Inflammatory macrophage treated with lipopolysaccharide for 1 hour (primary cell): ENCODE measurements around the gene GARIN5B.

Experiments used
- DNase-seq, 2 donors: peaks; one replicate each; pipeline ENCODE4 v3.0.0-alpha.2; 2020 to 2022

Gene GARIN5B

DNA sequence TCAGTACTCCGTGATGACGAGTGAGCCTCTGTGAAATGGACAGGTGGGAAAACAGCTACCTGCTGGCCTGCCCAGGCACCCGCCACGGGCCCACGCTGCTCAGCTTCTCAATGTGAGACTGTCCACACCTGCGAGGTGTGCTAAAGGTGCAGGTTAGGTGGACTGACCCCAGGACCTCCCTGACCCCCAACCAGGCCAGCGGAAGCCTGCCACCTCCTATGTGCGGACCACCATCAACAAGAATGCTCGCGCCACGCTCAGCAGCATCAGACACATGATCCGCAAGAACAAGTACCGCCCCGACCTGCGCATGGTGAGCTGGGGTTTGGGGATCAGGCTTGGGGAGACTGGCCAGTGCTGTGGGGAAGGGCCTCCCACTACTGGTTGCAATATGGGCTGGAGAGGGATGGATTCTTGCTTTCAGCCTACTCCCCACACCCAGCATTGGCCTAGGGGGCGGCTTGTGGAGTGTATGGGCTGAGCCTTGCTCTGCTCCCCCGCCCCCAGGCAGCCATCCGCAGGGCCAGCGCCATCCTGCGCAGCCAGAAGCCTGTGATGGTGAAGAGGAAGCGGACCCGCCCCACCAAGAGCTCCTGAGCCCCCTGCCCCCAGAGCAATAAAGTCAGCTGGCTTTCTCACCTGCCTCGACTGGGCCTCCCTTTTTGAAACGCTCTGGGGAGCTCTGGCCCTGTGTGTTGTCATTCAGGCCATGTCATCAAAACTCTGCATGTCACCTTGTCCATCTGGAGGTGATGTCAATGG is 24.9 kb upstream of the GARIN5B start:
- DNase-seq, result no peak

DNA sequence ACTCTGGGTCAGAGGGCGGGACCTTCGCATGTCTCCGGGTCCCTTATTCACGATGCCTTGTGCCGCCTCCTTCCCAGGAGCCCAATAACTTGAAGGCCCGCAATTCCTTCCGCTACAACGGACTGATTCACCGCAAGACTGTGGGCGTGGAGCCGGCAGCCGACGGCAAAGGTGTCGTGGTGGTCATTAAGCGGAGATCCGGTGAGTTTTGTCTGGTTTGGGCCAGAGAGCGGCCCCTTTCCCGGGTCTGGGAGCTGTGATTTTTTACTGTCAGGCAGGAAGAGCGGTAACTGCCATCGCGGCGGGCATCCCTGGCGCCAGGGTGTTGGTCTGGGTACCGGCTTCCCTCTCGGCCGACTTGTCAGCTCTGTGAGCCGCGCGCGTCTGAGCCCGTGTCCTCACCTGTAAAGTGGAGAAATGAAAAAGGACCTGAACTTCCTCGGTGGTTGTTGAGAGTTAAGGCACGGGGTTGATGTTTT is 23.5 kb upstream of the GARIN5B start:
- peak in 1 of 2 donors; percentile 10 for DNase-seq

DNA sequence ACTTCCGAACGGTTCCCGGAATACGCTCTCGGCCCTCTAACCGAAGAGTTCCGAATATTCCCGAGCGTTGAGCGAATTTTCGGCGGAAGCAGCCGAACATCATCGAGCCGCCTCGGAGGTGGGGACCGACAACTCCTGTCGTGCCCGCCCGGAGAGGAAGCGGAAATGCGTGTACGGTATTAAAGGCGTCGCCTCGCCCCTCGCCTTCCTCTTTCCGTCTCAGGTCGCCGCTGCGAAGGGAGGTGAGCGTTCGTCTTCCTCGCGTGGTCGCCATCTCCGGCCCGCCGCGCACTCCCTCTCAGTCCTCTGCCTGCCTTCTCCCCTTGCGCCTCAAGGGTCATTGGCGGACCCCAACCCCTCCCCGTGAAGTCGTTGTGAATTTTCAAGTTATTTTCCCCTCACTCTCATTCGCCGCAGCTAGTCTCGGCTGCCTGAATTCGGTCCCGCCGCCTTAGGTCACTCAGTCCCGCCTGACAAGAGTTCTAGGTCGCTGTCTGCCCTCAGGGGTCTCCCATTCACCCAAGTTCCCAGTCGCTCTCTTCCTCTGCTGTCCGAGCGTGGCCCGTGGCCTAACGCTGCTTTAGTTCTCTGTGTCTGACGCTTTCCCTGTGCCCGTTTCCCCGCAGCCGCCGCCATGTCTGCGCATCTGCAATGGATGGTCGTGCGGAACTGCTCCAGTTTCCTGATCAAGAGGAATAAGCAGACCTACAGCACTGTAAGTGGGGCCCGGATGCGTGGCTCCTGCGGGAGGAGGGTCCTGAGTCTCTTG is 22.8 kb upstream of the GARIN5B start, which contains the start of gene RPL28:
Gene RPL28, plus strand, starts transcription at position 209 of the 769 bp plus-strand sequence. Its CDS starts 426 bp downstream, at position 635.
- peak; percentile 98 to 100 for DNase-seq

DNA sequence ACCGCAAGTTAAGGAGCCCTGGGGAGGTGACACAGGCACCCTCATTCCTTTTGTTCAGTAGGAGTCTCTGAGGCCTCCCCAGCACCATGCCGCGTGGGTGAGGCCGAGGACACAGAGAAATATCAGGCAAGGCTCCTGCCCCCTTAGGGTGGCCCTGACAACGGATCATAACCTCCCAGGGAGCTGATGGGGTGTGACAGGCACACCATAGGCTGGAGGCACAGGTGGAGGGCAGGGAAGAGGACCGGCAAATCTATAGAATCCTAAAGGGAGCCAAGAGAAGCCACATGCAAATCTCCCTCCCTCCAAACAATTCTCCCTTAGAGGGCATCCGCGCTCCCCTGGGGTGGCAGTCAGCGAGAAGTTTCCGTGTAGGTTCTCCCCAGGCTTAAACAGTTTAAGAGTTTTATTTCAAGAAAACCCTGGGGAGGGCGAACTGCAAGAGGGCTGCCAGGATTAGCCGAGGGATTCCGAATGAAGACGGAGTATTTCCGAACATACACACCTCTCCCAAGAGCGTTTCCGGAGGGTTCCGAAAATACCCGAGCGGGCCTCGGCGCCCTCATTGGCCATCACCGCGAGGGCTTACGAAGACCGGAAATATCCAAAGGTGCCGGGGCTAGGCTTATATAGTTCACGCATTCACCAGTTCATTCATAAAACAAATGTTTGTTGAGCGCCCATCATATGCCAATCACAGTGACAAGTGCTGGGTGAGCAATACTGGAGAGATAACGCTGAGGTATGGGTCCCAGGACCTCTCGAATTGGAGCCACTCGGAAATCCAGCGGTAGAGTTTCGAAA is 22.1 kb upstream of the GARIN5B start:
- peak; percentile 91 to 98 for DNase-seq

DNA sequence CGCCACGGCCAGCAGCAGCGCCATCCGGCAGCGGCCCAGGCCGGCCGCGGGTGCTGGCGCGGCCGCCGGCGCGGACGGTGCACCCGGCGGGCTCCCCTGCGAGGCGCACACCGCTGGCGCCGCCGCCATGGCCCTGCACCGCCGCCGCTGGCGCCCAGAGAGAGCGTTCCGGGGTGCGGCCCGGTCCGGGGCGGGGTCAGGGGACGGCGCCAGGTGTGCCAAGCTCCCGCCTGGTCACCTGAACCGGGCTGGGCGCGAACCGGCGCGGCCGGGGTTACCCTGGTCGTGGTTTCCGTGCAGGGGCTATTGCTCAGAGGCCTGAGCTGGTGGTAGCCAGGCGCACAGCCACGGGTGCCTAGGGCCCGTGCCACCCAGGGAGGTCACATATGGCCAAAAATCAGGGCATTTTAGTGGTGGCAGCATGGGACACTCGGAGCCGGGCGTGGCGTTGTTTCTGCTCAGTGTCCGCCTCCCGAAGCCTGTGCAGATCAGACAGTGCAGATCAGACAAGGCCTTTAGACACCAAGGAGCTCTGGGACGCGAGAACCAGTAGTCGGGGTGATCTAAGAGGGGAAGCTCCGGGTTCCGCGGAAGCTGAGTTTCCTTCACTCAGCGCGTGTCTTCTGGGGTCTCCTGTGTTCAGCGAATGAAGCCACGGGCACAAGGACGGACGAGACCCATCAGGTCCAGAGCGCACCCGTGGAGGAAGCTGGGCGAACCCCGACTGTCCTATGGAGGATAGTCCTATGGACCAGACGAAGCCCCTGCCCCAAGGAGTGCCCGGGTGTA is 21.3 kb upstream of the GARIN5B start, which contains the start of gene TMEM238:
Gene TMEM238, minus strand, starts transcription at position 162 of the 789 bp plus-strand sequence. Its CDS starts 33 bp downstream, at position 129.
- DNase-seq, result peak; percentile 12 to 17

DNA sequence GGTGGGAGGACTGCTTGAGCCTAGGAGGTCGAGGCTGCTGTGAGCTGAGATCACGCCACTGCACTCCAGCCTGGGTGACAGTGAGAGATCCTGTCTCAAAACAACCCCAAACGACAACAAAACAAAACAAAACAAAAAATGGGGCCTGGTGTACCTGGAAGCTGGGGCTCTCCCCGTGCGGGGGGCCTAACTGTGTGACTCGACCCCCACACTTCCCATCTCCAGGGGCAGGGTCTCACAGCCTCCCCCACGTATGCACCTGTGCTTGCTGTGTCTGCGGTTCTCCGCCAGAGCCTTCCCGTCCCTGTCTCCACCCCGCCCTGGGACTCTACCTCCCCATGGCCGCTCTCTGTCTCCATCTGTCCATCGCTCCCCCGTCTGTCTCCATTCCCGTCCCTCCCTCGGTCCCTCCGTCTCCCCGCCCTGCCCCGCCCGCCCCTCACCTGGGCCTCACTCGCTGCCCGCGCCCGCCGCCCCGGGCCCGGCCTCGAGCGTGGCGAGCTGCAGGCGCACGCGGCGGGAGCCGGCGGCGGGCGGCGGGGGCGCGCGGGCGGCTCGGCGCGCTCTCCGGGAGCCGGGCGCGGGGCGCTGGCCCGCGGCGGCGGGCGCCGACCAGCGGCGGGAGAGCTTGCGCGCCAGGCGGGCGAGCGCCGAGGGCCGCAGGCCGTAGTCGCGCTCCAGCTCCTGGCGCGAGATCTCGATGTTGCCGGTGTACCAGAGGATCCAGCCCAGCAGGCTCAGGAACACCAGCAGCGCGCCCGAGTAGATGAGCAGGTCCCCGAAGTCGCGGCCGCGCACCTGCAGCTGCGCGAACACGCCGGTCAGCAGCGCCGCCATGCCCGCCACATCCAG is 20.4 kb upstream of the GARIN5B start:
- peak; percentile 33 to 59 for DNase-seq

DNA sequence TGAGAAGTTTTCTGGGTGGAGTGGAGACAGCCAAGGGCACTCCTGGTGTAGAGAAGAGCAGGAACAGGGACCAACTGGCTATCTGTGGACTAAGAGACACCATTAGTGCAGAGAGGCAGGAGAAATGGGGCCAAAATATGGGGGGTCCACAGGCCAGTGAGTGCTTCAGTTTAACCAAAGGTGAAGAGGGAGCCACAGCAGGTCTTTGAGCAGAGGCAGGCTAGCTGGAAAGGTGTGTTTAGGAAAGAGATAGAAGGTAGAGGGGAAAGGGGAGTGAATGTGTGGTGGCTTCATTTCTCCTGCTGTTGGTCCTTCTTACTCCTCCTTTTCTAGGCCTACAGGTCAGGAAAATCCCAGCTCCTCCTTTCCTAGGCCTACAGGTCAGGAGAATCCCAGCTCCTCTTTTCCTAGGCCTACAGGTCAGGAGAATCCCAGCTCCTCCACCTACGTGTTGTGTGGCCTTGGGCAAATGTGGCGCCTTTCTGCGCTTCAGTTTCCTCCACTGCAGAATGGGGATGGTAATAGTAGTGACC is 19.5 kb upstream of the GARIN5B start:
- DNase-seq, result no peak

DNA sequence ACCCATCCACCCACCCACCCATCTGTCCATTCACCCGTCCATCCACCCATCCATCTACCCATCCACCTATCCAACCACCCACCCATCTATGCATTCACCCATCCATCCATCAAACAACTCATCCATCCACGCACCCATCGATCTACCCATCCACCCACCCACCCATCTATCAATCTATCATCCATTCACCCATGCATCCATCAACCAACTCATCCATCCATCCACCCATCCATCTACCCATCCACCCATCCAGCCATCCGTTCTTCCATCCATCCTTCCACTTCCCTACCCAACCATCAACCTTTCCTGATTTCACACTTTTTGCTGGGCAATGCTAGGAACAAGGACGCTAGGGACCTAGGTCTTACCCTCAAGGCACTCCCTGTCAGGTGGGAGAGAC is 19.0 kb upstream of the GARIN5B start:
- DNase-seq, result no peak

DNA sequence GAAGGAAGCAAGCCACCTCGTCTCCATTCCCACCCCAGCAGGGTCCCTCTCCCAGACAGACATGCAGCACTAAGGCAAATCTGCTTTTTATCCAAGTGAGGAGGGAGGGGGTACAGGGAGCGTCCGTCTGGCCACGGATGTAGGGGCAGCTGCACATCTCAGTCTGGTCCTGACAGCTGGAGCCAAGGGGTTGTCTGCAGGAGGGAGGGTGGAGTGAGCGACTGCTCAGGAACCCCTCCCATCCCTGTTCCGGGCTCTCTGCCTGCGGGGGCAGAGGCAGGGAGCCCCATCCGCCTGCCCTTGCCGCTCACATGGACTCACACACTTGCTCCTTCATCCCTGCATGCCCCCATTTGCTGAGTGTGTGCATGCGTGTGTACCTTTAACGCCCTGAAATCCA is 16.1 kb upstream of the GARIN5B start:
- no peak for DNase-seq

DNA sequence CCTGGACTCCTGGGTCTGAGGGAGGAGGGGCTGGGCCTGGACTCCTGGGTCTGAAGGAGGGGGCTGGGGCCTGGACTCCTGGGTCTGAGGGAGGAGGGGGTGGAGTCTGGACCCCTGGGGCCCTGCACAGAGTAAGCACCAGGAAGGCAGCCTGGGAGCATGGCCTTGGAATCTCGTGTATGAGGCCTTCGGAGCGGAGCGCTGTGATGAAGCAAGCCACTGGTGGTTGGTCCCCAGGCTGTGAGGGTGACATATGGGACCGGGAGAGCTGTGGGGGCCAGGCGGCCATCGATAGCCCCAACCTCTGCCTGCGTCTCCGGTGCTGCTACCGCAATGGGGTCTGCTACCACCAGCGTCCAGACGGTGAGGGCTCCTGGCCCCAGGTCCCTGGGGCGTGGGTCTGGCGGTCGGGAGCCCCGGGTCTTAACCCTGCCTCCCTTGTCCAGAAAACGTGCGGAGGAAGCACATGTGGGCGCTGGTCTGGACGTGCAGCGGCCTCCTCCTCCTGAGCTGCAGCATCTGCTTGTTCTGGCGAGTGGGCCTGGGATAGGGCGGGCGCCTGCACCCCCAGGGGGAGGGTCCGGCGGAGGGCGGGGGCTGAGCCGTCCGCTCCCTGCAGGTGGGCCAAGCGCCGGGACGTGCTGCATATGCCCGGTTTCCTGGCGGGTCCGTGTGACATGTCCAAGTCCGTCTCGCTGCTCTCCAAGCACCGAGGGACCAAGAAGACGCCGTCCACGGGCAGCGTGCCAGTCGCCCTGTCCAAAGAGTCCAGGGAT is 14.5 kb upstream of the GARIN5B start:
- DNase-seq, result no peak

DNA sequence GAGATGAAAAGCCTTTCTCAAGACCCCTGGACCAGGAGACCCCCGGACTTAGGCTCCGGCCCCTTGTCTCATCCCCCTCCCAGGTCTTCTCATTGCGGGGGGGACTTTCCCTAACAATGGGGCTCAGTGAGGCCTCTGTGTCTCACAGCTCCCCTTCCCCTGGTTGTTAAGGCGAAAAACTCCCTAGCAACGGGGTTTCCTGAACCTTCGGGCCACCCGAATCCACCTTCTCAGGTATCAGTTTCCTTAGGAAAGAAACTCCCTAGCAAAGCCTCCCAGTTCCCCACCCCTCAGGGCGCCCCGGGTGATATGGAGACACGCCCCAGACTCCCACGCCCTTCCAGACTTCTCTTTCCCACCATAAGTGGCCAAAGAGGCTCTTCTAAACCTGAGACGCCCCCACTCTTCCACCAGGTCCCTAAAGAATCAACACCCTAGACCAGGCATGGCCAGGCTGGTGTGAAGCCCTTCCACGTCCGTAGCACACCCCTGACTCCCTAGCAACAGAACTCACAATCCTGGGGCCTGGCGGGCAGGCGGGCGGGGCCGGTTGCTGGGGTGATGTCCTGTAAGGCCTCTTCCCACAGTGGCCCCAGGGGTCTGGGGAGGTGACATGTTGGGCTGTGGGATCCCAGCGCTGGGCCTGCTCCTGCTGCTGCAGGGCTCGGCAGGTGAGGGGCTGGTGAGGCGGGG is 13.3 kb upstream of the GARIN5B start, which contains the start of gene TMEM190:
Gene TMEM190, plus strand, starts transcription at position 586 of the 693 bp plus-strand sequence. Its CDS starts 28 bp downstream, at position 614.
- DNase-seq, result no peak

DNA sequence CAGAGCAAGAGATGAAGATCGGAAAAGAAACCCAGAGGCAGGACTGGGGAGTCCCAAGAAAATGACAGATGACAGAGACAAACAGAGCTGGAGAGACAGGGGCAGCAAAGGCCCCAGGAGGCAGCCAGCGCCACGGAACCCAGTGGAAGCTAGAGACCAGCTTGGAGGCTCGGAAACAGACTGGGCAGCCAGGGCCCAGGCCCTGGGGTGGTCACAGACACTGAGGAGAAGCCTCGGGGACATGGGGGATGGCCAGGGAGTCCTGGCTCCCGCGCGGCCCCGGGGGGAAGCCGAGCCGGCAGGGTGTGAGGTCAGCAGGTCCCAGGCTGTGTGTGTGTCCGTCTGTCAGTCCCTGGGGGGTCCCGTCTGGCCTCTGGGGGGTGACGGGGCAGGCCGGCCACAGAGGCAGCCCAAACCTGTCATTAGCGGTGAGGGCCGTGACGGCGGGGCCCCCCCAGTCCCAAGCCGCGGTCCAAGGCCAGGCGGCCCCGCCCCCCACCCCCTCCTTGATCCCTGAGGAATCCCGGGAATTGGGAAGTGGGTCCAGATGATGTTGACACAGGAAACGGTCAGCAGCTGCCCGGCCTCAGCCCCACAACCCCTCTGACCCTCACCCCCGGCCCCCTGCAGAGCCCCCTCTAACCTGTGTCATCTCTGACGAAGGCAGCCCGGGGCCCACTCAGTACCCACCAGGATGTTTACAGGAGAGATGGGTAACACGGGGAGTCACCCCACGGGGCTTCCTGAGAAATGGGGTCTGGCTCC is 11.1 kb upstream of the GARIN5B start:
- DNase-seq, result no peak

DNA sequence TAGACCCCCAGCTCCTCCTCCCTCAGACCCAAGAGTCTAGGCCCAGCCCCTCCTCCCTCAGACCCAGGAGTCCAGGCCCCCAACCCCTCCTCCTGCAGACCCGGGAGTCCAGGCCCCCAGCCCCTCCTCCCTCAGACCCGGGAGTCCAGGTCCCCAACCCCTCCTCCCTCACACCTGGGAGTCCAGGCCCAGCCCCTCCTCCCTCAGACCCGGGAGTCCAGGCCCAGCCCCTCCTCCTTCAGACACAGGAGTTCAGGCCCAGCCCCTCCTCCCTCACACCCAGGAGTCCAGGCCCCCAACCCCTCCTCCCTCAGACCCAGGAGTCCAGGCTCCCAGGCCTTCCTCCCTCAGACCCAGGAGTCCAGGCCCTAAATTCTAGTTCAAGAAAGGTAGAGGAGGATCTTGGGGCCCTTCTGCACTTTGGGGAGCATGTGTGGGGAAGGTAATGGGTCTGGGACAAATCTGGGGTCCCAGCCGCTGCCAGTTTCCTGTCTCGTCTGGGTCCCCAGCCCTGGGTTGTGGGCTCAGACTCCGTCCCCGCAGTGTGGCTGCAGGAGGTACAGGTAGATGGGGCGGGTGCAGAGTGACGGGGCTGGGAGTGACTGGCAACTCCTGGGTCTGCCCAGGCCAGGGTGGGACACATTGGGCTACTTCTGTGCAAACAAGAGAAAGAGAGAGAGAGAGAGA is 10.4 kb upstream of the GARIN5B start:
- DNase-seq, result no peak

DNA sequence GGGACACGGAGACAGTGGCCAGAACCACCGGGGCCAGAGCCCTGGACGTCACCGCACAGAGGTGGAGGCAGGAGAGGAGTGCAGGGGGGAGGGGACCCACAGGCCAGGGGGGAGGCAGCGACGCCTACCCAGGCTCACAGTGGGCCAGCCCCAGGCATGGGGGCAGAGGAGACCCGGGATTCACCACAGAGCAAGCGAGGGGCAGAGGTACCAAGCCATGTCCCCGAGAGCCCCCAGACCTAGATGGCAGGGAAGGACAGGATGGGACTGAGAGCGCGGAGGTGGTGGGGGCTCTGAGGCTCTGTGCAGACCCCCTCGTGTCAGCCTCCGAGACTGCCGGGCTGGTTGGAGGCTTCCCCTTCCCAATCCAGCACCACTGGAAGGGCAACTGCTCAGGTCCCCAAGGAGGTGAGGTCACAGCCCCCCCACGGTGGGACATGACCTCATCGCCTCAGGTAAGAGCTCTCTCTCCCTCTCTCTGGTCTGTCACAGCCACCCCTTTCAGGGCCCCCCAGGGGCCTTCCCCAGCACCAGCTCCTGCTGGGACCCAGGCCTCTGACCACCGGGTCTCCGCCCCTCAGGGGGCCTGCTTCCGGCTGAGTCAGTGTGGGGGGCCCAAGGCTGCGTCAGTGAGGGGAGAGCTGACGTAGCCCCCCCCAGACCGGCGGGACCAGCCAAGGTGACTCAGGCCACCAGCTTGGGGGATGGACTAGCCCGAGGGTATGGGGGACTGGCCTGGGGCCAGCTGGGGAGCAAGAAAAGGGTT is 9.4 kb upstream of the GARIN5B start:
- no peak for DNase-seq

DNA sequence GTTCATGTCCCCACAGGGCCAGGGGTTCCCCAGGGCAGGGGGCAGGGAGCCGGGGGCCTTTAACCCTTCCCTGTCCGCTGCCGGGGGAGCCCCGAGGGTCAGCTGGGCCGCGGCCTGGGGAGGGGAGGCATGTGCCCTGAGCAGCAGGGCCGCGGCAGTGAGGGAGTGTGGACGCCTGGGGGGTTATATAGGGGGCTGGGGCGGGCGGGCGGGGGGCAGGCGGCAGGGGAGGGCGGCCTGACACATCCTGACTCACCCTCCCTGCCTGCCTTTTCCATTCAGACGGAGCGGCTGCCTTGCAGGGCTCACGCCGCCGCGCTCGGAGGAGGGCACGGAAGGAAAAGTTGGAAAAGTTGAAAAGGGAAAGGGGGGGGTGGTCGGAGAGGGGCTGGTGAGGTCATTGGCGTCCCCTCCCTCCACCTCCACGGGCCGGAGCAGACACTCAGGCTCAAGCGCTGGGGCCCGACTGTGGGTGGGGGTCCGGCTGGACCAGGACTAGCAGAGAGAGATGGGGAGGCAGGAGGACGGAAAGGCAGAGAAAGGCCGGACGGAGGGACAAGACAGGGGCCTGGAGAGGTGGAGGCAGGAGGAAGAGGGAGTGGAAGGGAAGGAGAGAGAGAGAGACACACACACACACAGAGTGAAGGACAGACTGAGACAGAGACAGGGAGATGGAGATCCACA is 7.4 kb upstream of the GARIN5B start, which contains the start of gene IL11:
Gene IL11, minus strand, starts transcription at position 159 of the 684 bp plus-strand sequence. Its CDS starts 153 bp downstream, at position 6.
- DNase-seq, result no peak

DNA sequence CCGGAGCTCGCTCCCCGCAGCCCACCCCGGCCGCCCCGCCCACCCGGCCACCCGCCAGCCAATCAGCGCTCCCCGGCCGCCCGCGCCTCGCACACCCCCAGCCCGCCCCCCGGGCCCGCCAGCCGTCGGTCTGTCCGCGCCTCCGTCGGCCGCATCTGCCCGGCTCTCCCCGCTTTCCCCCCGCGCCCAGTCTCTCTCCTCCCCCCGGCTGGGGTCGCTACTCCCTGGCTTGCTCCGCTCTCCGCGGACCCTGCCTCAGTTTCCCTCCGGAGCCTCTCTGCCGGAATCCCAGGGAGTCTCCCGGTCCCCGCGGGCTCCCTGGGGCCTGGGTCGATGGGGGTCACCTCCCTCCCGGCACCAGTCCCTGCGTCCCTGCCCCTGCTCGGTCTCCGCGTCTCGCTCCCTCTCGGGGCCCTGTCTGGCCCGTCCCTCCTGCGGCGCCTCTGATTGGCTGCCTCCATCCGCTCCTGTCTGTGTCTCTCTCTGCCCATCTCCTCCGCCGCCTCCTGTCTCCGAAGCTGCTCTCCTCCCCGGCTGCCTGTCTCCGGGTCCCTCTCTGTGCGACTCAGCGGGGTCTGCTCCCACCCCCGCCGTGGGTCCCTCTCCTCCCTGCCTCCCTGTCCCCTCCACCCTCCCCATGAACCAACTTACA is 6.7 kb upstream of the GARIN5B start:
- DNase-seq, result no peak
